GM23338 (cell line): ENCODE measurements around the gene CD19.

Experiments
- POLR2AphosphoS5 ChIP-seq: IDR thresholded peaks from 2 replicates; pipeline ENCODE4 v1.6.1; 2016; ENCODE audit warnings: antibody characterized with exemption, low read depth
- TF ChIP-seq, protein P1 (sequence below), 2 experiments: fragments of 200-600 bp in 1 of 2; sonication (generic) in 1 of 2; conservative IDR thresholded peaks; 2 replicates each; pipeline versions ENCODE4 v1.5.1 to v1.6.1; 2016 to 2017; ENCODE audit warnings: antibody characterized with exemption in 2 of 2, low read depth in 2 of 2, mild to moderate bottlenecking in 2 of 2, moderate library complexity in 1 of 2

DNA sequence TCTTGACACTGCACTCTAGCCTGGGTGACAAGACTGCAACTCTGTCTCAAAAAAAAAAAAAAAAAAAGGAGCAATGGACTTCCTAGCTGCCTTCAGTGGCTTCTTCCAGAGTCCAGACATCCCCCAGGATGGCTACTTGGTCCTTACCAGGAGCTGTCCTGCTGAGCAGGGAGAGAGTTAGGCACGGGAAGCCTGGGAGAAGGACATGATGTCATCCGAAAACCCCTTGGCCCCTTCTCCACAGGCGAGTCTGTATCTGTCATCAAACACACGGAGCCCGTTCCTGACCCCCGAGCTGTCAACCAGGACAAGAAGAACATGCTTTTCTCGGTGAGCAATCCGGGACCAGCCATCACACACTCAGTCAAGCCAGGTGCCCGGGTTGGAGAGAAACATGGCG is 44.8 kb upstream of the CD19 start:
- TF ChIP-seq, protein P1, sequence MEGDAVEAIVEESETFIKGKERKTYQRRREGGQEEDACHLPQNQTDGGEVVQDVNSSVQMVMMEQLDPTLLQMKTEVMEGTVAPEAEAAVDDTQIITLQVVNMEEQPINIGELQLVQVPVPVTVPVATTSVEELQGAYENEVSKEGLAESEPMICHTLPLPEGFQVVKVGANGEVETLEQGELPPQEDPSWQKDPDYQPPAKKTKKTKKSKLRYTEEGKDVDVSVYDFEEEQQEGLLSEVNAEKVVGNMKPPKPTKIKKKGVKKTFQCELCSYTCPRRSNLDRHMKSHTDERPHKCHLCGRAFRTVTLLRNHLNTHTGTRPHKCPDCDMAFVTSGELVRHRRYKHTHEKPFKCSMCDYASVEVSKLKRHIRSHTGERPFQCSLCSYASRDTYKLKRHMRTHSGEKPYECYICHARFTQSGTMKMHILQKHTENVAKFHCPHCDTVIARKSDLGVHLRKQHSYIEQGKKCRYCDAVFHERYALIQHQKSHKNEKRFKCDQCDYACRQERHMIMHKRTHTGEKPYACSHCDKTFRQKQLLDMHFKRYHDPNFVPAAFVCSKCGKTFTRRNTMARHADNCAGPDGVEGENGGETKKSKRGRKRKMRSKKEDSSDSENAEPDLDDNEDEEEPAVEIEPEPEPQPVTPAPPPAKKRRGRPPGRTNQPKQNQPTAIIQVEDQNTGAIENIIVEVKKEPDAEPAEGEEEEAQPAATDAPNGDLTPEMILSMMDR (conservative IDR thresholded peaks at IDR 0.05; ENCODE audit: low read depth in 2 of 2) = no peak
- TF ChIP-seq POLR2AphosphoS5 = no peak
